ENCODE measurements around the gene HS3ST3B1. TPM values are rescaled to one million over a fixed set of nuclear protein-coding genes. Genes with fewer than 3 reads are reported as not detected.
A peak's percentile ranks its signal among the peaks of the same experiment; 100 is the strongest.

Gene HS3ST3B1
- total and polyA plus RNA-seq, 2 of the 4 experiments (the other 2 are of a cell fraction) = 3.1 to 4.3 TPM

DNA sequence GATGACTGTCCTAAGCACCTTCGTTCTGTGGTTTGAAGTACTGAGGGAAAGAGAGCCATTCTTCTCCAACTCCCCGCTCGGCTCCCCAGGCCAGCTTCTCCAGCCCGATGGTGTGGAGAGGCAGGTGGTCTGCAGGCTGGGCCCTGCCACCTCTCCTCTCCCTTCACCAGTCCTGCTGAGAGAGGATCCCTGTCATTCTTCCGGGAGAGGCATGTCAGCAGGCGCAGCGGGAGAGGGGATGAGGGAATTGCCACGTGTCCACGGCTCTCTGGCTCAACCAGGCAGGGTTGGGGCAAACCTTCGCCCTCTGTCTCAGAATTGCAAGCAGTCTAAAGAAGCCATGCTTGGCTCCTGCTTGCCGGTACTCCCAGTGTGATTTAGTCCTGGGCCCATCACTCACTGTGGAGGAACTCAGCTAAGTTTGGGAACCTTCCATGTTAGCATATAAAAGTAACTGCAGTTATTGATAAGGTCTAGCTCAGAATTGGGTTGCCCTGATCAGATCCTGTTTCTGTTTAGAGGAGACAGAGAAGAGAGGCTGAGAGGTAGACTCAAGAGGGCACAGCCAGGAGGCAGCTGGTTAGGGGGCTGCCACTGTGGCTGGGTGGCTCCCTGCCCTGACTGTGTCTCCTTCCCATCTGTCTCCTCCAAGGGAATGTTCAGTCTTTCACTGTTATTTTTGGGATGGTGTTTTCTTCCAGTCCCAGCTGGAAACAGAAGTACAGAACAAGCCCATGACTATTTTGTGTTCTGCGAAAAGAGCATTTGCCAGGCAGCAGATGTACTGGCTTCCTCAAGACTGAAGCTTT lies 17.4 kb downstream of the HS3ST3B1 start:
- H3K27ac ChIP-seq (ENCODE audit: insufficient read depth, low read length) = no peak overlapping the region
- no peak overlapping the region for H4K5ac ChIP-seq (ENCODE audit: low read depth, low read length)
- in situ Hi-C loops (cut with MboI; ENCODE audit: low sequenced_read_pairs) (no loop called here), dilution Hi-C loops (cut with HindIII; ENCODE audit: low sequenced_read_pairs, unreplicated experiment) (no loop called here), intact Hi-C loops (cut with micrococcal nuclease) (no loop called here)
- no peak overlapping the region for H3K9ac ChIP-seq (ENCODE audit: low read depth, low read length)
- no peak for DNase-seq
- ChIA-PET CTCF (no interaction called here), POLR2A (ENCODE audit: unreplicated experiment) (no interaction called here)
- H4K91ac ChIP-seq (ENCODE audit: insufficient read depth, low read depth, low read length) = no peak overlapping the region
- H4K8ac ChIP-seq (ENCODE audit: low read depth in 2 of 2, low read length in 2 of 2) = no peak overlapping the region
- ATAC-seq (ENCODE audit: low read depth) = no peak
- no peak overlapping the region for H3K18ac ChIP-seq (ENCODE audit: low read depth, low read length)
- H2BK5ac ChIP-seq (ENCODE audit: low read depth, low read length, poor library complexity, severe bottlenecking) = no peak overlapping the region
- no peak overlapping the region for H2BK15ac ChIP-seq (ENCODE audit: low read depth, low read length)
- H2AFZ ChIP-seq (replicated peaks; ENCODE audit: low read length, poor library complexity) = no peak overlapping the region
- H3K9me1 ChIP-seq (ENCODE audit: insufficient read depth, low read length) = peaks cover 22% of the 10 kb centered on the region; the same call in 1 of the 2 replicates
- no peaks in the 10 kb centered on the region for H3K27me3 ChIP-seq (ENCODE audit: control insufficient read depth, insufficient read depth, low read length)
- H3K4me1 ChIP-seq (ENCODE audit: control insufficient read depth, insufficient read depth, low read length) = peaks cover 16% of the 10 kb centered on the region
- no peaks in the 10 kb centered on the region for H3K9me3 ChIP-seq (ENCODE audit: control insufficient read depth, insufficient read depth, low read length)
- H3K4ac ChIP-seq (ENCODE audit: low read depth, low read length) = 0 out of 2 replicates have a peak overlapping the region, but pooled peaks have one; percentile 9
- H2AK5ac ChIP-seq (ENCODE audit: low read depth, low read length) = no peak overlapping the region
- H2BK20ac ChIP-seq (ENCODE audit: low read depth, low read length) = no peak overlapping the region; the same call in 1 of the 2 replicates
- no peak overlapping the region for H2BK120ac ChIP-seq (ENCODE audit: low read depth, low read length)
- H4K20me1 ChIP-seq (ENCODE audit: insufficient read depth, low read length) = peaks cover 61% of the 10 kb centered on the region
- H3K36me3 ChIP-seq (ENCODE audit: control insufficient read depth, insufficient read depth, low read length) = peaks cover 2% of the 10 kb centered on the region; the same call in 1 of the 2 replicates
- no peak overlapping the region for H2AK9ac ChIP-seq (replicated peaks; ENCODE audit: low read depth, low read length, poor library complexity)
- H3K56ac ChIP-seq (ENCODE audit: extremely low read depth, insufficient read depth, low read length) = no peak overlapping the region
- H3K4me3 ChIP-seq (ENCODE audit: insufficient read depth, low read depth, low read length) = no peak overlapping the region
- H3K4me2 ChIP-seq (ENCODE audit: low read depth, low read length) = no peak overlapping the region
- WGBS, 2 experiments (ENCODE audit: extremely low coverage in 2 of 2, insufficient read length in 1 of 2) = 100% methylated on average over 1 of the region's 12 CpGs; no CpG with 5 or more reads in 1 of the 2 experiments
- H3K79me1 ChIP-seq (ENCODE audit: low read depth in 1 of 2, low read length in 2 of 2) = peaks cover 27 to 85% of the 10 kb centered on the region in 2 experiments
- no peak overlapping the region for H3K14ac ChIP-seq (replicated peaks; ENCODE audit: low read depth, low read length)
- BruUV-seq (replicated peaks) = no TSS peak
- no peak overlapping the region for H3K23ac ChIP-seq (ENCODE audit: low read depth, low read length)
- TF ChIP-seq POLR2A (IDR thresholded peaks at IDR 0.05; ENCODE audit: low read depth, low read length) = no peak
- TF ChIP-seq CHD1 (IDR thresholded peaks at IDR 0.05; ENCODE audit: low read depth, low read length) = no peak
- no peak for TF ChIP-seq MAFK (IDR thresholded peaks at IDR 0.05; ENCODE audit: low read depth, low read length)
- TF ChIP-seq RCOR1 (IDR thresholded peaks at IDR 0.05; ENCODE audit: insufficient replicate concordance, low read length) = no peak
- TF ChIP-seq RAD21 (IDR thresholded peaks at IDR 0.05; ENCODE audit: low read length) = no peak
- TF ChIP-seq, protein P1, sequence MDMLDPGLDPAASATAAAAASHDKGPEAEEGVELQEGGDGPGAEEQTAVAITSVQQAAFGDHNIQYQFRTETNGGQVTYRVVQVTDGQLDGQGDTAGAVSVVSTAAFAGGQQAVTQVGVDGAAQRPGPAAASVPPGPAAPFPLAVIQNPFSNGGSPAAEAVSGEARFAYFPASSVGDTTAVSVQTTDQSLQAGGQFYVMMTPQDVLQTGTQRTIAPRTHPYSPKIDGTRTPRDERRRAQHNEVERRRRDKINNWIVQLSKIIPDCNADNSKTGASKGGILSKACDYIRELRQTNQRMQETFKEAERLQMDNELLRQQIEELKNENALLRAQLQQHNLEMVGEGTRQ (IDR thresholded peaks at IDR 0.05; ENCODE audit: low read depth, low read length) = no peak
- TF ChIP-seq FOS (IDR thresholded peaks at IDR 0.05; ENCODE audit: low read depth, low read length) = no peak
- TF ChIP-seq CEBPB (IDR thresholded peaks at IDR 0.05; ENCODE audit: low read depth, low read length) = no peak
- TF ChIP-seq, protein P2, sequence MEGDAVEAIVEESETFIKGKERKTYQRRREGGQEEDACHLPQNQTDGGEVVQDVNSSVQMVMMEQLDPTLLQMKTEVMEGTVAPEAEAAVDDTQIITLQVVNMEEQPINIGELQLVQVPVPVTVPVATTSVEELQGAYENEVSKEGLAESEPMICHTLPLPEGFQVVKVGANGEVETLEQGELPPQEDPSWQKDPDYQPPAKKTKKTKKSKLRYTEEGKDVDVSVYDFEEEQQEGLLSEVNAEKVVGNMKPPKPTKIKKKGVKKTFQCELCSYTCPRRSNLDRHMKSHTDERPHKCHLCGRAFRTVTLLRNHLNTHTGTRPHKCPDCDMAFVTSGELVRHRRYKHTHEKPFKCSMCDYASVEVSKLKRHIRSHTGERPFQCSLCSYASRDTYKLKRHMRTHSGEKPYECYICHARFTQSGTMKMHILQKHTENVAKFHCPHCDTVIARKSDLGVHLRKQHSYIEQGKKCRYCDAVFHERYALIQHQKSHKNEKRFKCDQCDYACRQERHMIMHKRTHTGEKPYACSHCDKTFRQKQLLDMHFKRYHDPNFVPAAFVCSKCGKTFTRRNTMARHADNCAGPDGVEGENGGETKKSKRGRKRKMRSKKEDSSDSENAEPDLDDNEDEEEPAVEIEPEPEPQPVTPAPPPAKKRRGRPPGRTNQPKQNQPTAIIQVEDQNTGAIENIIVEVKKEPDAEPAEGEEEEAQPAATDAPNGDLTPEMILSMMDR (conservative IDR thresholded peaks at IDR 0.05; ENCODE audit: low read depth, low read length) = no peak
- TF ChIP-seq MXI1 (IDR thresholded peaks at IDR 0.05; ENCODE audit: borderline replicate concordance, low read depth, low read length) = no peak
- TF ChIP-seq, protein P3, sequence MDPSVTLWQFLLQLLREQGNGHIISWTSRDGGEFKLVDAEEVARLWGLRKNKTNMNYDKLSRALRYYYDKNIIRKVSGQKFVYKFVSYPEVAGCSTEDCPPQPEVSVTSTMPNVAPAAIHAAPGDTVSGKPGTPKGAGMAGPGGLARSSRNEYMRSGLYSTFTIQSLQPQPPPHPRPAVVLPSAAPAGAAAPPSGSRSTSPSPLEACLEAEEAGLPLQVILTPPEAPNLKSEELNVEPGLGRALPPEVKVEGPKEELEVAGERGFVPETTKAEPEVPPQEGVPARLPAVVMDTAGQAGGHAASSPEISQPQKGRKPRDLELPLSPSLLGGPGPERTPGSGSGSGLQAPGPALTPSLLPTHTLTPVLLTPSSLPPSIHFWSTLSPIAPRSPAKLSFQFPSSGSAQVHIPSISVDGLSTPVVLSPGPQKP (IDR thresholded peaks at IDR 0.05; ENCODE audit: borderline replicate concordance, low read depth, low read length) = no peak
- no peak for TF ChIP-seq BHLHE40 (IDR thresholded peaks at IDR 0.05; ENCODE audit: low read depth, low read length)
- TF ChIP-seq MAZ (IDR thresholded peaks at IDR 0.05; ENCODE audit: borderline replicate concordance, low read depth, low read length) = no peak
- TF ChIP-seq SMC3 (IDR thresholded peaks at IDR 0.05; ENCODE audit: low read depth, low read length) = no peak
- TF ChIP-seq NFE2L2 (IDR thresholded peaks at IDR 0.05; ENCODE audit: low read depth, low read length) = no peak
